Heart left ventricle (tissue), 13 donors: ENCODE data around the gene IRF2BPL.

ENCODE experiments used
- CTCF ChIP-seq, 12 donors: fragments of 200-600 bp; sonication (generic) in 4 of 12; IDR thresholded peaks; one replicate each; pipeline versions ENCODE4 v1.5.0 to v1.8.0; 2018 to 2022; ENCODE audit warnings: antibody characterized with exemption in 12 of 12, mild to moderate bottlenecking in 5 of 12
- POLR2A ChIP-seq, 2 donors: fragments of 450-650 bp; IDR thresholded peaks; one replicate each; pipeline ENCODE4 v1.6.1; 2017; ENCODE audit warnings: antibody characterized with exemption in 2 of 2, mild to moderate bottlenecking in 2 of 2, moderate library complexity in 2 of 2
- donor health status: ischemic (EF 13 %, LVEDD 7.1; RV severe dilation, severe dysfunction).
- donor health status: DM: no; HTN: yes; CAD: no.
- donor health status: DM: no; HTN: no; CAD: no.
- donor health status: ischemic (EF 25% LVEDD 6.9; RV normal size, moderate dysfunction).
- donor health status: ischemic (EF 25% LVEDD 5.7; RV mildly dilated, moderate dysfunction).
- donor health status: ischemic (EF 35%, LVEDD 5.7; RV mildly dilated, moderate dysfunction).
- donor health status: nonischemic (EF 11% LVEDD 7.7; RV severe dilation, severe dysfunction).
- donor health status: DM: yes; HTN: yes; CAD: no.
- donor health status: PGD.
- donor health status: ischemic (EF 29% LVEDD 5.4; RV normal size, mild dysfunction).
- donor health status: nonischemic (EF 23%, LVEDD 6.1; RV moderate dilation, normal function).

- TF ChIP-seq POLR2A (IDR thresholded peaks at IDR 0.05) (no peak), CTCF (IDR thresholded peaks at IDR 0.05) (no peak)
Measured at GRCh38 chr14:77022236-77022852, 6.2 kb downstream of the IRF2BPL start.
